ENCODE results near the gene PKMYT1. TPM values are rescaled to one million over a fixed set of nuclear protein-coding genes. Genes with fewer than 3 reads are reported as not detected.

Gene PKMYT1
- total and polyA plus RNA-seq, 3 donors from 2014 or later: 76.4 to 146 (median 119) TPM

DNA sequence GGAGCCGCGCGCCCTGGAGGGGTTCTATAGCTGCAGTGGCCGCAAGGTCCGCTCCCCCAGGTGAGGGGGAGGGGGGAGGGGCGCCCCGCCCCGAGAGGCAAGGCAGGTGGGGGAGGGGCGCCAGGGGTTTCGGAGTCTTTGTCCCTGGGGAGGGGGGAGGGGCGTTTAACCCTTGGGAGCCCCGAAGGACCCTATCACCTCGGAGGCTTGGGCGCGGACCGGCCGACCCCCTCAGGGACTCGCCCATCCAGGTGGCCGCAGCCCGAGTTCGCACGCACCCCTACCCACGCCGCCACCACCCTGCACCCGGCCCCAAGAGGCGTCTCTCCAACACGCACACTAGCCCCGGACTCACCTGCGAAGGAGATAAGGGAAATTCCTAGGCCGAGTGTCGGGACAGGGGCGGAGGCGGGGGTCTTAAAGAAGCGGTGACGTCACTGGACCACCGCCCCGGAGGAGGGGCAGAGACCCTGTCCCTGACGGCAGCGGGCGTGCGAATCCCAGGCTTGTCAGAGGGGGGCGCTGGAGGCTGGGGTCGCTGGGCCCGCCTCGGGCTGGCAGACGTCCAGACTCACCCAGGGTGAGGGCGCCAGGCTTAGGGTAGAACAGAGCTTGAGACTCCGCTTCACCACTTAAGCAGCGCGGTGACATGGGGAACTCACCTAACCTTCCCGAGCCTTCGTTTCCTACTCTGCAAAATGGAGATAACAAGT lies 37.7 kb upstream of the PKMYT1 start, which contains the start of gene CLDN6:
TSS of gene CLDN6 (minus strand) at position 390 of the 713 bp plus-strand sequence. CDS start 2,162 bp downstream, outside the sequence.
- H3K4me3 ChIP-seq: peak within 1 kb of the TSS; percentile 9 to 43
- H3K27me3 ChIP-seq: no peaks in the 10 kb centered on the region
- H3K4me1 ChIP-seq: peaks cover 28% of the 10 kb centered on the region
- WGBS, 2 donors: 5 to 10% methylated on average over 10 to 45 of the region's 52 CpGs
- DNase-seq: no peak
- no peaks in the 10 kb centered on the region for H3K9me3 ChIP-seq
- intact Hi-C loops (cut with DNase I; ENCODE audit: low total_unique reads): no loop called here
- no peak for TF ChIP-seq POLR2A (IDR thresholded peaks at IDR 0.05)
- TF ChIP-seq, protein P1, sequence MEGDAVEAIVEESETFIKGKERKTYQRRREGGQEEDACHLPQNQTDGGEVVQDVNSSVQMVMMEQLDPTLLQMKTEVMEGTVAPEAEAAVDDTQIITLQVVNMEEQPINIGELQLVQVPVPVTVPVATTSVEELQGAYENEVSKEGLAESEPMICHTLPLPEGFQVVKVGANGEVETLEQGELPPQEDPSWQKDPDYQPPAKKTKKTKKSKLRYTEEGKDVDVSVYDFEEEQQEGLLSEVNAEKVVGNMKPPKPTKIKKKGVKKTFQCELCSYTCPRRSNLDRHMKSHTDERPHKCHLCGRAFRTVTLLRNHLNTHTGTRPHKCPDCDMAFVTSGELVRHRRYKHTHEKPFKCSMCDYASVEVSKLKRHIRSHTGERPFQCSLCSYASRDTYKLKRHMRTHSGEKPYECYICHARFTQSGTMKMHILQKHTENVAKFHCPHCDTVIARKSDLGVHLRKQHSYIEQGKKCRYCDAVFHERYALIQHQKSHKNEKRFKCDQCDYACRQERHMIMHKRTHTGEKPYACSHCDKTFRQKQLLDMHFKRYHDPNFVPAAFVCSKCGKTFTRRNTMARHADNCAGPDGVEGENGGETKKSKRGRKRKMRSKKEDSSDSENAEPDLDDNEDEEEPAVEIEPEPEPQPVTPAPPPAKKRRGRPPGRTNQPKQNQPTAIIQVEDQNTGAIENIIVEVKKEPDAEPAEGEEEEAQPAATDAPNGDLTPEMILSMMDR (IDR thresholded peaks at IDR 0.05): peak in 1 of 3 experiments; percentile 11
- H3K27ac ChIP-seq: no peak within 1 kb of the TSS
- no peaks in the 10 kb centered on the region for H3K36me3 ChIP-seq (ENCODE audit: low read depth, missing control alignments)

DNA sequence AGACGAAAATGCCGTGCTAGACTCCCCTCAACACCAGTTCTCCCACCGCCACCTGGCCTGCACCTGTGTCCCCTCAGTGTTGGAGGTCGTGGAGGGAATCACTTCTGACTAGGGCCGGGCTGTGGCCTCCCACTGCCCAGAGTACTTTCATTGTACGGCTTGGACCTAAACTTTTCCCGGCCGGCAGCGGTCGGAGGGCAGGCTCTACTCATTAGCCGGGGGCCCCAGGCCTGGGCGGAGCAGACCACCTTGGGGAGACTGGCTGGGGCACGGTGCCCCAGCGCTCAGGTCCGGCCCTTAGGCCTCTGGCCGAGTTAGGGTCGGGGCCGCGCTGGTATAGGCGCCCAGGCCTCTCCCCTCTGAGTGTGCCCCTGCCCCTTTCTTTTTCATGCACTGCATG lies 37.1 kb upstream of the PKMYT1 start:
- H3K27me3 ChIP-seq: no peaks in the 10 kb centered on the region
- intact Hi-C loops (cut with DNase I; ENCODE audit: low total_unique reads): no loop called here
- no peak for DNase-seq
- no peaks in the 10 kb centered on the region for H3K9me3 ChIP-seq
- no peak for TF ChIP-seq POLR2A (IDR thresholded peaks at IDR 0.05)
- TF ChIP-seq, protein P1 (IDR thresholded peaks at IDR 0.05): no peak
- H3K4me1 ChIP-seq: peaks cover 22% of the 10 kb centered on the region
- H3K27ac ChIP-seq: no peak overlapping the region
- WGBS, 2 donors: 46 to 58% methylated on average over 8 to 20 of the region's 20 CpGs
- no peaks in the 10 kb centered on the region for H3K36me3 ChIP-seq (ENCODE audit: low read depth, missing control alignments)
- H3K4me3 ChIP-seq: peak overlapping the region in 1 of 2 donors; percentile 43

DNA sequence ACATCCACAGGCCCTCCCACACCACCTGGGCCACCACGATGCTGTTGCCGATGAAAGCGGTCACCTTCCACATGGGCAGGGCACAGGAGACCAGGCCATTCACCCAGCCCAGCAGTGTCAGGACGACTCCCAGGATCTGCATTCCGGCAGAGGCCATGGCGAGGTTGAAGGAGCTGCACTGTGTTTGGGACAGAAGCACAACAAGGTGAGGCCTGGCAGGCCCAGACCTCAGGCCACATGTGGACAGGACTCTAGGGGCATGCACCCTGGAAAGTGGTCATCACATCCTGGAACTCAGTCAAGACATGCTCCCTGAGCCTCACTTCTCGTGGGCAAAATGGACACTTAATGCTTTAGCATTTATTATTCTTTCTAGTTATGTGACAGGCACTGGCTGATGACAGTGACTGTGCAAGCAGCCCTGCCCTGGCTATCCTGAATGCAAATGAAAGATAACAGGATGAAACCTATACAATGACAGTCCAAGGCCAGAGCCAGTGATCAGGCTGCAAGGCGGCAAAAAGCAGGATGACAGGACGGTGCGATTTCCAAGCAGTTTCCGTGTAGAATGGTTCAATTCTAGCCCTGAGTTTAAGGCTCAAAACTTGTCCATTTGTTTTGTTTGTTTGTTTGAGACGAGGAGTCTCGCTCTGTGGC lies 35.7 kb upstream of the PKMYT1 start:
- no peak for TF ChIP-seq POLR2A (IDR thresholded peaks at IDR 0.05)
- TF ChIP-seq, protein P1 (IDR thresholded peaks at IDR 0.05): no peak
- H3K36me3 ChIP-seq (ENCODE audit: low read depth, missing control alignments): no peaks in the 10 kb centered on the region
- no peaks in the 10 kb centered on the region for H3K9me3 ChIP-seq
- DNase-seq: no peak
- 86 to 90% methylated on average over 12 to 13 of the region's 13 CpGs for WGBS, 2 donors
- intact Hi-C loops (cut with DNase I; ENCODE audit: low total_unique reads): no loop called here
- H3K4me3 ChIP-seq: no peak overlapping the region
- no peaks in the 10 kb centered on the region for H3K27me3 ChIP-seq
- no peak overlapping the region for H3K27ac ChIP-seq
- peaks cover 10% of the 10 kb centered on the region for H3K4me1 ChIP-seq

DNA sequence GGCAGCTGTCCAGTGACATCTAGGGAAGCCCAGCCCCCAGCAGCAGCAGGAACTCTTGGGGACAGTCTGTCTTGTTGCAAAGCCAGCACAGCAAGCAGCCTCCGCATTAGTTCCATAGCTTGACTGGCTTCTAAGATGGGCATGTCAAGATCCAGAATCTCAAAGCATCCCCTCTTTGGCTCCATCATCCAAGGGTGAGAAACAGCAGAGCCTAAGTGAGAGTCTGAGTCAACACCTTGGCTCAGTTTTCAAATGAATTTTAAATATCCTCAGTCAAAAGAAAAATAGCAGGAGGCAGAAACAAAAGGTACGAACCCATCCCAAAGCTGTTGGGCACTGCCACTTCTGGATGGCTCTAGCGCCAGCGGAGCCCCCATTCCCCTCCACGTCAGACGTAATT lies 34.7 kb upstream of the PKMYT1 start:
- intact Hi-C loops (cut with DNase I; ENCODE audit: low total_unique reads): no loop called here
- Histone ChIP-seq H3K9me3 (no peaks in the 10 kb centered on the region), H3K36me3 (ENCODE audit: low read depth, missing control alignments) (no peaks in the 10 kb centered on the region), H3K27ac (no peak overlapping the region), H3K27me3 (no peaks in the 10 kb centered on the region), H3K4me1 (peaks cover 7% of the 10 kb centered on the region), H3K4me3 (no peak overlapping the region)
- WGBS, 2 donors: 91 to 94% methylated on average over 6 of the region's 6 CpGs
- no peak for TF ChIP-seq POLR2A (IDR thresholded peaks at IDR 0.05)
- TF ChIP-seq, protein P1 (IDR thresholded peaks at IDR 0.05): no peak
- DNase-seq: no peak

Measured in testis (tissue), 3 donors.